NB4 (cell line): ENCODE results near the gene LYPD6B.

ENCODE experiments used
- DNase-seq: peaks from one replicate; pipeline ENCODE4 v3.0.0; 2010; ENCODE audit warnings: low read depth
- H3K4me3 ChIP-seq: one replicate; pipeline ENCODE4 v1.5.1; 2011; ENCODE audit warnings: mild to moderate bottlenecking, low read depth, low read length, moderate library complexity
- MYC ChIP-seq: IDR thresholded peaks from 2 replicates; pipeline ENCODE4 v1.6.1; 2011; ENCODE audit warnings: low read depth, low read length
- POLR2A ChIP-seq: IDR thresholded peaks from 2 replicates; pipeline ENCODE4 v1.6.1; 2011; ENCODE audit warnings: mild to moderate bottlenecking; ENCODE audit not compliant: insufficient read length; ENCODE audit errors: extremely low read depth
- TF ChIP-seq, protein P1 (sequence below): IDR thresholded peaks from one replicate; pipeline ENCODE4 v1.5.1; 2012; ENCODE audit warnings: low read depth, low read length
- TF ChIP-seq, protein P2 (sequence below): IDR thresholded peaks from 2 replicates; pipeline ENCODE4 v1.6.1; 2011; ENCODE audit warnings: low read depth, low read length

LYPD6B gene

DNA sequence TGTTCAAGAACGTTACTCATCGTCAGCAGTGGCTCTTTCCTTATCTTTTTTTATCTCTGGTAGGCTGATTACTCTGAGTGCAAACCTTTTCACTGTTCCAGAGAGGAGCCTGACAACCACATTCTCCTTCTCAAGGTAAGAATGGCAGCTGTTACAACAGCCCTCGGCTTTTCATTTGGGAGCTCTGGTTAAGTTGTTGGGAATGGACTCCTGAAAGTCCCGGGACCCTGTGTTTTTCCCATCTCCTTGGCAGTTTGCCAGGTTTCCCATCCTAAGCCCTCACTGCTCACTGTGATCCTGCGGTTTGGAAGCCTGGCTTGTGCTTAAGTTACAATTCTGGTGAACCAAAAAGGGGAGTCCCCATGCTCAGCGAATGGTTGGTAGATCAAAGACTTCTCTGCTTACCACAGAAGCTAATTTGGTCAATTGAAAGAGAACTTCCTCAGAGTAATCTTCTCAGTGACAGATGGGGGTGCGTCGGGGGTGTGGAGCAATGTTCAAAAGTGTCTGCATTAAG, 122.3 kb downstream of the LYPD6B start:
- TF ChIP-seq, protein P1, sequence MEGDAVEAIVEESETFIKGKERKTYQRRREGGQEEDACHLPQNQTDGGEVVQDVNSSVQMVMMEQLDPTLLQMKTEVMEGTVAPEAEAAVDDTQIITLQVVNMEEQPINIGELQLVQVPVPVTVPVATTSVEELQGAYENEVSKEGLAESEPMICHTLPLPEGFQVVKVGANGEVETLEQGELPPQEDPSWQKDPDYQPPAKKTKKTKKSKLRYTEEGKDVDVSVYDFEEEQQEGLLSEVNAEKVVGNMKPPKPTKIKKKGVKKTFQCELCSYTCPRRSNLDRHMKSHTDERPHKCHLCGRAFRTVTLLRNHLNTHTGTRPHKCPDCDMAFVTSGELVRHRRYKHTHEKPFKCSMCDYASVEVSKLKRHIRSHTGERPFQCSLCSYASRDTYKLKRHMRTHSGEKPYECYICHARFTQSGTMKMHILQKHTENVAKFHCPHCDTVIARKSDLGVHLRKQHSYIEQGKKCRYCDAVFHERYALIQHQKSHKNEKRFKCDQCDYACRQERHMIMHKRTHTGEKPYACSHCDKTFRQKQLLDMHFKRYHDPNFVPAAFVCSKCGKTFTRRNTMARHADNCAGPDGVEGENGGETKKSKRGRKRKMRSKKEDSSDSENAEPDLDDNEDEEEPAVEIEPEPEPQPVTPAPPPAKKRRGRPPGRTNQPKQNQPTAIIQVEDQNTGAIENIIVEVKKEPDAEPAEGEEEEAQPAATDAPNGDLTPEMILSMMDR: no peak
- TF ChIP-seq MYC (peak; percentile 15; the same call in 1 of the 2 replicates), POLR2A (no peak)
- TF ChIP-seq, protein P2, sequence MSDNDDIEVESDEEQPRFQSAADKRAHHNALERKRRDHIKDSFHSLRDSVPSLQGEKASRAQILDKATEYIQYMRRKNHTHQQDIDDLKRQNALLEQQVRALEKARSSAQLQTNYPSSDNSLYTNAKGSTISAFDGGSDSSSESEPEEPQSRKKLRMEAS: peak; percentile 50
- DNase-seq: peak; percentile 94
- H3K4me3 ChIP-seq: no peak overlapping the region

DNA sequence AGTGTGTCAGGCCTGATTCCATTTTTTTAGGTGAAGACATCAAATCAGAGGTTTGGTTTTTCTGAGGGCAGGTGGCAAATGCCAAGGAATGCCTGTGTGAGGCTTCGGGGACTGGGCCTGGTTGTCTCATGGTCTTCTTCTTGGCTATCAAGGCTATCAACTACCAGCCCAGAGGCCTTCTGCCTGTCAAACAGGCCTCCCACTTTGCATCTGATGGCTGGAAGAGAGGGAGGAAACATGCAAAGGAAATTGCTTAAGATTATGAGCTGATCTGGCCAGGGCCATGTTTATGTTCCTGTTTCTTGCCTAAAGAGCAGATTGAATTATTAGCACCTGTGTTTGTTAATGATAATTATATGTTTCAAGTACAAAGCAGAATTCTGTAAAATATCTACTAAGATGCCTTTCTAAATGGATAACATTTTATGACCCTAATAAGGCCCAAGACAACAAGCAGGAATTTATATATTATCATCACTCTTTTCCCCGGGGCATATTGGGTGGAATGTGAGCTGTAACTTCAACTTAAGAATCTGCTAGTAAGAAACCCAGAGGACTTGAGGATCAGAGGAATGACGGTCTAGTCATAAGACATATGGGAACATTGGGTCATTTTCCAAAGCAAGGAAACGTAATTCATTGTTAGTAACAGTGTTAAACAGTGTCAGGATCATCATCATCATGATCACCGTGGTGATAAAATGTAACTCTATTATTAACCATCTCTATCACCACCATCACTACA, 123.2 kb downstream of the LYPD6B start:
- TF ChIP-seq, protein P1: no peak
- peak; percentile 61 for TF ChIP-seq MYC
- TF ChIP-seq, protein P2: 0 out of 2 replicates have a peak, but pooled peaks have one; percentile 25
- no peak for TF ChIP-seq POLR2A
- DNase-seq: peak; percentile 95
- no peak overlapping the region for H3K4me3 ChIP-seq

DNA sequence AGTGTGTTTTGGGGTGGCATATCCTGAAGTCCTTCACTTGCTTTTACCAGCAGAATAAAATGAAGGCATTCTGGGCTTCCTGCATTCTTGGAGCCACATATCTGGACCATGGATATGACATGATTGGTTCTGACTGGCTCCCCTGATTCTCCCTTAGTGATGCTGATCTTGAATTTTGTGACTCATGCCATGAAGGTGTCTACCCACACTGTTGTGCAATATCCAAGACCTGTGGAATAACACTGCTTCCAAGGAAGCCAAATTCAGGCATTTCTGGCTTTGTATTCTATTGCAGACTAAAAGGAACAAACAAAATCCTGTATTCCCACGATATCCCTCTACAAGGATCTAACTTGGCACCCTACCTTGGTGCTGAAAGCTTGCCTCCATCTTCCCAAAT, 125.8 kb downstream of the LYPD6B start:
- no peak for DNase-seq
- TF ChIP-seq, protein P1: no peak
- TF ChIP-seq POLR2A (no peak), MYC (no peak)
- TF ChIP-seq, protein P2: no peak
- H3K4me3 ChIP-seq: no peak overlapping the region

DNA sequence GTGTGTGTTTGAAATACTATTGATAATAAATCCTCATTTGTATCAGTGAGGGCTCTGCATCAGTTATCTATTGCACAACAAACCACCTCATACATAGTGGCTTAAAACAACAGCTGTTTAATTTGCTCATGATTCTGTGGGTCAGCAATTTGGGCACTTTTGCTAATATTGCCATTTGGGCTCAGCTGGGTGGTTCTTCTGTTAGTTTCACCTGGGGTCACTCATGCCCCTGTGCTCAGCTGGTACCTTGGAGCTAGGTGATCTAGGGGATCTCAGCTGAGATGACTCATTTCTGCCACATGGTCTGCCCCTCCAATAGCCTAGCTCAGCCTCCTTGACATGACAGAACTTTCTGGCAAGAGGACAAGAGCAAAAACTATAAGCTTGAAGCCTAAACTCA, 126.3 kb downstream of the LYPD6B start:
- no peak overlapping the region for H3K4me3 ChIP-seq
- TF ChIP-seq, protein P1: no peak
- TF ChIP-seq POLR2A (no peak), MYC (no peak)
- TF ChIP-seq, protein P2: 0 out of 2 replicates have a peak, but pooled peaks have one; percentile 24
- peak; percentile 31 for DNase-seq

DNA sequence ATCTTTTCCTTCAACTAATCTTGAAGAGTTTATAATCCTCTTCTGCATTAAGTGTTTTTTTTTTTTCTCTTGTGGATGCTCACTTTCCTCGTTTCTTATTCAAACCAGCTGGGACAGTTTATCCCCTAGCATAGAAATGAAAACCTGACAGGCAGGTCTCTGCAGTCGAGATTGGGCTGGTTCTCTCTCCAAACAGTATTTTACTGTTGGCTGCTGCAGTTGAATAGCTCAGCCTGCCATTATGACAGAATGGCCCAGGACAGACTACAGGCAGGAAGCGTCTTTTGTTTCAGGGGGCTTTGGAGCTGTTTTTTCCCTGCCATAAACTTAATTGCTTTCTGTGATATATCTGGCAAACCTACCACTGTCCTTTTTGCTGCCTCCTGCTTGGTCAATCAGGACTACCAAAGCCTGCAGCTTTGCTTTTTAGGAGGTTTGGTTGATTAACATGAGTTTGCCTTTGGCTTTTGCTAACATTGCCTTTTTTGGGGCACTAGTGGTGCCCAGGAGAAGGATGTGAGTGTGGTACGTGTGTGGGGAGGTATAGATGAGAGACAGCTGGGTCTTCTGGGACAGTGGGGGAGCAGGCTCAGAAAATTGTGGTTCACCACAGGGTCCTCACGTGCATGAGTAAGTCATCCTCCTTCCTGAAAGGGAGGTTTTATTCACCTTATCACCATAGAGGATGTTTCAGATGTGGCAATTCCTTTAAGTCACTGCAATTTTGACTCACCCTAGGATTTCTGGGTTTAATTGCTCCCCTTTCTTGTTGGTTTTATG, 128.7 kb downstream of the LYPD6B start:
- DNase-seq: peak; percentile 99
- H3K4me3 ChIP-seq: peak overlapping the region; percentile 11
- TF ChIP-seq MYC (peak; percentile 78), POLR2A (no peak)
- TF ChIP-seq, protein P2: peak; percentile 83
